G401 (cell line): ENCODE measurements around the gene VASN. TPM values are rescaled to one million over a fixed set of nuclear protein-coding genes. Genes with fewer than 3 reads are reported as not detected.
A peak's percentile ranks its signal among the peaks of the same experiment; 100 is the strongest.

ENCODE experiments used
- DNase-seq: peaks from one replicate; pipeline ENCODE4 v3.0.0-alpha.2; 2015; ENCODE audit warnings: low spot score
- in situ Hi-C: cut with HindIII; loops from 2 replicates; pipeline ENCODE4 v1.10.0; 2016; ENCODE audit warnings: low sequenced_read_pairs, mixed read lengths
- total RNA-seq: library from RNA; depleted of rRNA; stranded (reverse); fragments of >200 nt; shearing (Covaris generic); gene quantifications from 2 replicates; pipeline ENCODE4 v1.2.3, GENCODE V29; 2014

VASN gene
- total RNA-seq, 1 experiment from 2014 or later: 14.4 TPM

- DNase-seq: no peak
- in situ Hi-C loops: no loop called here
Observed at GRCh38 chr16:4367393-4367856, 4.2 kb upstream of the VASN start.

- peak; percentile 52 for DNase-seq
- in situ Hi-C loops: no loop called here
Observed at GRCh38 chr16:4369007-4369733, 2.5 kb upstream of the VASN start.

GRCh38 chr16:4370151-4370550 is 1.5 kb upstream of the VASN start:
- in situ Hi-C loops: no loop called here
- no peak for DNase-seq

- in situ Hi-C loops: no loop called here
- no peak for DNase-seq
Observed at GRCh38 chr16:4370570-4371356, 885 bp upstream of the VASN start.

GRCh38 chr16:4372001-4372577 is 441 bp downstream of the VASN start:
- no peak for DNase-seq
- in situ Hi-C loops: no loop called here

GRCh38 chr16:4372578-4373355 is 1.1 kb downstream of the VASN start:
- in situ Hi-C loops: no loop called here
- no peak for DNase-seq

GRCh38 chr16:4373356-4373908 is 1.8 kb downstream of the VASN start:
- DNase-seq: no peak
- in situ Hi-C loops: no loop called here

GRCh38 chr16:4373909-4374742 is 2.5 kb downstream of the VASN start:
- DNase-seq: no peak
- in situ Hi-C loops: no loop called here

- DNase-seq: no peak
- in situ Hi-C loops: no loop called here
Observed at GRCh38 chr16:4375717-4376116, 4.1 kb downstream of the VASN start.

GRCh38 chr16:4376126-4376892 is 4.7 kb downstream of the VASN start:
- in situ Hi-C loops: no loop called here
- peak; percentile 81 for DNase-seq

- in situ Hi-C loops: no loop called here
Observed at GRCh38 chr16:4376893-4377572, 5.4 kb downstream of the VASN start.

GRCh38 chr16:4377573-4378154 is 6.0 kb downstream of the VASN start:
- DNase-seq: no peak
- in situ Hi-C loops: no loop called here

More at GRCh38 chr16:4376893-4377572, 5.4 kb downstream of the VASN start:
- DNase-seq: no peak

- in situ Hi-C loops: no loop called here
- DNase-seq: no peak
Observed at GRCh38 chr16:4378161-4378666, 6.6 kb downstream of the VASN start.

GRCh38 chr16:4378999-4379690 is 7.5 kb downstream of the VASN start:
- no peak for DNase-seq
- in situ Hi-C loops: no loop called here

- no peak for DNase-seq
- in situ Hi-C loops: no loop called here
Observed at GRCh38 chr16:4380119-4381063, 8.7 kb downstream of the VASN start.
